Panc1 (cell line): ENCODE measurements around the gene ZNF784.

Source experiments
- POLR2AphosphoS5 ChIP-seq: IDR thresholded peaks from 2 replicates; pipeline ENCODE4 v1.6.1; 2012; ENCODE audit warnings: mild to moderate bottlenecking, low read depth, low read length, moderate library complexity
- SIN3A ChIP-seq: IDR thresholded peaks from 2 replicates; pipeline ENCODE4 v1.6.1; 2012; ENCODE audit warnings: low read depth, mild to moderate bottlenecking, low read length, moderate library complexity, borderline replicate concordance; ENCODE audit not compliant: insufficient read depth
- TF ChIP-seq, protein P1 (sequence below): fragments of 450-650 bp; IDR thresholded peaks from 2 replicates; pipeline ENCODE4 v1.5.1; 2017; ENCODE audit warnings: mild to moderate bottlenecking

DNA sequence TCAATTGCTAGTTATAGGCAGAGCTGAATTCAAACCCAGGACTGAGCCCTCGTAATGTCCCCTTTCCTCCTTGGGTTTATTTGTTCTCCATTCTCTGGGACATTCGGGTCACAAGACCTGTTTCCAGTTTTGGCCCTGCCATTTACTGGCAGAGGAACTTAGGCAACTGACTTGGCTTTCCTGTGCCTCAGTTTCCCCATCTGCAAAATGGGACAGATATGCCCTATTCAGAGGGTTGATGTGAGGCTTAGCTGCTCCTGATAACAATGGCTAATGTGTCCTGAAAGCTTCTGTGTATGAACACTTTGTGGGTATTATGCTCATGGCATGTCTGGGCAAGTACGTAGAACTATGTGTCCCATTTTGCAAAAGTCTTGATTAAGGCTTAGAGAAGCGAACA is 23.3 kb downstream of the ZNF784 start:
- TF ChIP-seq, protein P1, sequence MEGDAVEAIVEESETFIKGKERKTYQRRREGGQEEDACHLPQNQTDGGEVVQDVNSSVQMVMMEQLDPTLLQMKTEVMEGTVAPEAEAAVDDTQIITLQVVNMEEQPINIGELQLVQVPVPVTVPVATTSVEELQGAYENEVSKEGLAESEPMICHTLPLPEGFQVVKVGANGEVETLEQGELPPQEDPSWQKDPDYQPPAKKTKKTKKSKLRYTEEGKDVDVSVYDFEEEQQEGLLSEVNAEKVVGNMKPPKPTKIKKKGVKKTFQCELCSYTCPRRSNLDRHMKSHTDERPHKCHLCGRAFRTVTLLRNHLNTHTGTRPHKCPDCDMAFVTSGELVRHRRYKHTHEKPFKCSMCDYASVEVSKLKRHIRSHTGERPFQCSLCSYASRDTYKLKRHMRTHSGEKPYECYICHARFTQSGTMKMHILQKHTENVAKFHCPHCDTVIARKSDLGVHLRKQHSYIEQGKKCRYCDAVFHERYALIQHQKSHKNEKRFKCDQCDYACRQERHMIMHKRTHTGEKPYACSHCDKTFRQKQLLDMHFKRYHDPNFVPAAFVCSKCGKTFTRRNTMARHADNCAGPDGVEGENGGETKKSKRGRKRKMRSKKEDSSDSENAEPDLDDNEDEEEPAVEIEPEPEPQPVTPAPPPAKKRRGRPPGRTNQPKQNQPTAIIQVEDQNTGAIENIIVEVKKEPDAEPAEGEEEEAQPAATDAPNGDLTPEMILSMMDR: no peak
- no peak for TF ChIP-seq SIN3A
- TF ChIP-seq POLR2AphosphoS5: no peak
